ENCODE measurements around the gene RPL22.
"Not testable (repeated sequence)": the region's sequence is repeated elsewhere in the genome, so short reads cannot be mapped to it uniquely, and the experiment has no call there.

Gene RPL22

GRCh38 chr1:6221210-6221784 is 21.9 kb upstream of the RPL22 start:
- Histone ChIP-seq H3F3A (ENCODE audit: insufficient read depth, low read length) (no peaks in the 10 kb centered on the region), H3K4me1 (ENCODE audit: low read length) (no peaks in the 10 kb centered on the region), H3K79me2 (ENCODE audit: low read length) (no peaks in the 10 kb centered on the region), H2AFZ (ENCODE audit: low read length) (no peak overlapping the region), H4K20me1 (ENCODE audit: insufficient read depth, low read length) (no peaks in the 10 kb centered on the region), H3K9ac (ENCODE audit: low read length) (no peak overlapping the region), H3K9me2 (replicated peaks; ENCODE audit: insufficient read depth, low read length) (no peaks in the 10 kb centered on the region), H3K9me3 (replicated peaks; ENCODE audit: insufficient read depth, low read length) (no peaks in the 10 kb centered on the region), H3K36me3 (replicated peaks; ENCODE audit: insufficient read depth, low read length) (peaks cover 15% of the 10 kb centered on the region), H3K4me3 (ENCODE audit: low read length) (no peak overlapping the region), H3K27ac (ENCODE audit: low read length) (no peak overlapping the region), H3K27me3 (replicated peaks; ENCODE audit: insufficient read depth, low read length) (no peaks in the 10 kb centered on the region), H3K4me2 (ENCODE audit: low read depth, low read length) (no peak overlapping the region)
- TF ChIP-seq EZH2phosphoT487 (IDR thresholded peaks at IDR 0.05; ENCODE audit: low read length) (no peak), EZH2 (optimal IDR thresholded peaks at IDR 0.05; ENCODE audit: low read depth, low read length) (no peak), CTCF (IDR thresholded peaks at IDR 0.05; ENCODE audit: low read length) (no peak)
- DNase-seq: no peak

GRCh38 chr1:6220236-6220635 is 20.8 kb upstream of the RPL22 start:
- H3K4me2 ChIP-seq (ENCODE audit: low read depth, low read length): no peak overlapping the region
- no peaks in the 10 kb centered on the region for H3K79me2 ChIP-seq (ENCODE audit: low read length)
- H3F3A ChIP-seq (ENCODE audit: insufficient read depth, low read length): no peaks in the 10 kb centered on the region
- no peak for DNase-seq
- peaks cover 15% of the 10 kb centered on the region for H3K36me3 ChIP-seq (replicated peaks; ENCODE audit: insufficient read depth, low read length)
- no peaks in the 10 kb centered on the region for H3K9me2 ChIP-seq (replicated peaks; ENCODE audit: insufficient read depth, low read length)
- H3K9me3 ChIP-seq (replicated peaks; ENCODE audit: insufficient read depth, low read length): no peaks in the 10 kb centered on the region
- H3K9ac ChIP-seq (ENCODE audit: low read length): no peak overlapping the region
- H4K20me1 ChIP-seq (ENCODE audit: insufficient read depth, low read length): no peaks in the 10 kb centered on the region
- no peak for TF ChIP-seq EZH2phosphoT487 (IDR thresholded peaks at IDR 0.05; ENCODE audit: low read length)
- no peak overlapping the region for H3K27ac ChIP-seq (ENCODE audit: low read length)
- H2AFZ ChIP-seq (ENCODE audit: low read length): no peak overlapping the region
- H3K4me3 ChIP-seq (ENCODE audit: low read length): no peak overlapping the region
- H3K27me3 ChIP-seq (replicated peaks; ENCODE audit: insufficient read depth, low read length): peaks cover 4% of the 10 kb centered on the region; the same call in 1 of the 2 replicates
- no peaks in the 10 kb centered on the region for H3K4me1 ChIP-seq (ENCODE audit: low read length)

GRCh38 chr1:6219641-6220040 is 20.2 kb upstream of the RPL22 start:
- not testable (repeated sequence) for H3K9ac ChIP-seq (ENCODE audit: low read length); DNase-seq; H3K27ac ChIP-seq (ENCODE audit: low read length); H3K9me2 ChIP-seq (replicated peaks; ENCODE audit: insufficient read depth, low read length); H3K27me3 ChIP-seq (replicated peaks; ENCODE audit: insufficient read depth, low read length); H3K79me2 ChIP-seq (ENCODE audit: low read length); H2AFZ ChIP-seq (ENCODE audit: low read length); H3K4me2 ChIP-seq (ENCODE audit: low read depth, low read length); H3K4me1 ChIP-seq (ENCODE audit: low read length); H3F3A ChIP-seq (ENCODE audit: insufficient read depth, low read length); H3K4me3 ChIP-seq (ENCODE audit: low read length); H3K9me3 ChIP-seq (replicated peaks; ENCODE audit: insufficient read depth, low read length); H4K20me1 ChIP-seq (ENCODE audit: insufficient read depth, low read length)
- peaks cover 12% of the 10 kb centered on the region for H3K36me3 ChIP-seq (replicated peaks; ENCODE audit: insufficient read depth, low read length)

- H4K20me1 ChIP-seq (ENCODE audit: insufficient read depth, low read length): no peaks in the 10 kb centered on the region
- no peak for TF ChIP-seq EZH2 (optimal IDR thresholded peaks at IDR 0.05; ENCODE audit: low read depth, low read length)
- TF ChIP-seq CTCF (IDR thresholded peaks at IDR 0.05; ENCODE audit: low read length): no peak
- no peak for TF ChIP-seq EZH2phosphoT487 (IDR thresholded peaks at IDR 0.05; ENCODE audit: low read length)
- peaks cover under 1% of the 10 kb centered on the region; the same call in 1 of the 2 replicates for H3K36me3 ChIP-seq (replicated peaks; ENCODE audit: insufficient read depth, low read length)
- no peak overlapping the region for H2AFZ ChIP-seq (ENCODE audit: low read length)
- no peaks in the 10 kb centered on the region for H3K9me2 ChIP-seq (replicated peaks; ENCODE audit: insufficient read depth, low read length)
- no peak overlapping the region for H3K27ac ChIP-seq (ENCODE audit: low read length)
- peaks cover 11% of the 10 kb centered on the region for H3K27me3 ChIP-seq (replicated peaks; ENCODE audit: insufficient read depth, low read length)
- no peak overlapping the region for H3K4me3 ChIP-seq (ENCODE audit: low read length)
- no peak overlapping the region for H3K9ac ChIP-seq (ENCODE audit: low read length)
- no peaks in the 10 kb centered on the region for H3K9me3 ChIP-seq (replicated peaks; ENCODE audit: insufficient read depth, low read length)
- DNase-seq: no peak
- H3F3A ChIP-seq (ENCODE audit: insufficient read depth, low read length): no peaks in the 10 kb centered on the region
- H3K4me1 ChIP-seq (ENCODE audit: low read length): no peaks in the 10 kb centered on the region
- no peaks in the 10 kb centered on the region for H3K79me2 ChIP-seq (ENCODE audit: low read length)
- H3K4me2 ChIP-seq (ENCODE audit: low read depth, low read length): no peak overlapping the region
Measured at GRCh38 chr1:6218375-6219164, 19.2 kb upstream of the RPL22 start.

Measured in MM.1S (cell line).